Mesangial cell (primary cell): Measurements from ENCODE around the gene NOP16. TPM values are rescaled to one million over a fixed set of nuclear protein-coding genes. Genes with fewer than 3 reads are reported as not detected.

Source experiments
- total RNA-seq: library from RNA; depleted of rRNA; stranded (reverse); fragments of >200 nt; gene quantifications from 2 replicates; pipeline ENCODE4 v1.2.3, GENCODE V29; 2015

NOP16 gene
- total RNA-seq, result 10.4 and 25.9 TPM in 2 replicates

GRCh38 chr5:176388444-176389134, at the start of gene NOP16, which contains the start of gene HIGD2A:
Gene NOP16 (minus strand): TSS chr5:176388598. CDS start chr5:176388539, 59 bp downstream.
Gene HIGD2A (plus strand): TSS chr5:176388751. CDS start chr5:176388820, 69 bp downstream.

GRCh38 chr5:176415952-176416924, 27.8 kb upstream of the NOP16 start, which contains the start of gene CLTB:
Gene CLTB (minus strand): TSS chr5:176416539. CDS start chr5:176416363, 176 bp downstream.

GRCh38 chr5:176365351-176366231, 22.8 kb downstream of the NOP16 start, which contains the start of gene ARL10:
Gene ARL10 (plus strand): TSS chr5:176365487. CDS start chr5:176365564, 77 bp downstream.

GRCh38 chr5:176361437-176362232, 26.8 kb downstream of the NOP16 start, which contains the start of gene KIAA1191:
Gene KIAA1191 (minus strand): TSS chr5:176361764. CDS start chr5:176359508, 2,256 bp downstream.

Other genes with a start within 250 kb of the NOP16 start
- 9.1 and 11.9 TPM in 2 replicates for gene SIMC1, start 150.2 kb downstream of the NOP16 start, total RNA-seq
- 102 and 117 TPM in 2 replicates for gene KIAA1191, start 26.8 kb downstream of the NOP16 start, total RNA-seq
- 7.5 and 15.3 TPM in 2 replicates for gene ARL10, start 23.1 kb downstream of the NOP16 start, total RNA-seq
- gene HIGD2A, start 153 bp upstream of the NOP16 start, total RNA-seq, result 131 and 202 TPM in 2 replicates
- 85.2 and 90.8 TPM in 2 replicates for gene CLTB, start 27.9 kb upstream of the NOP16 start, total RNA-seq
- 27.4 and 30.0 TPM in 2 replicates for gene FAF2, start 59.8 kb upstream of the NOP16 start, total RNA-seq
- gene RNF44, start 148.8 kb upstream of the NOP16 start, total RNA-seq, result 12.4 and 31.3 TPM in 2 replicates
- not detected in 2 replicates for gene CDHR2, start 160.7 kb upstream of the NOP16 start, total RNA-seq
- 7.6 and 37.2 TPM in 2 replicates for gene GPRIN1, start 221.6 kb upstream of the NOP16 start, total RNA-seq
- not detected in 2 replicates for gene SNCB, start 241.9 kb upstream of the NOP16 start, total RNA-seq
- not detected in 2 replicates for gene EIF4E1B, start 242.1 kb upstream of the NOP16 start, total RNA-seq